GM11168 (cell line): ENCODE measurements around the gene MUC5AC.

Experiments
- in situ Hi-C: fragments of 300-500 bp; cut with MboI; formaldehyde crosslinking; loops from one replicate; pipeline ENCODE4 v1.12.0; 2022; ENCODE audit warnings: low sequenced_read_pairs; ENCODE audit not compliant: unreplicated experiment

The MUC5AC gene

DNA sequence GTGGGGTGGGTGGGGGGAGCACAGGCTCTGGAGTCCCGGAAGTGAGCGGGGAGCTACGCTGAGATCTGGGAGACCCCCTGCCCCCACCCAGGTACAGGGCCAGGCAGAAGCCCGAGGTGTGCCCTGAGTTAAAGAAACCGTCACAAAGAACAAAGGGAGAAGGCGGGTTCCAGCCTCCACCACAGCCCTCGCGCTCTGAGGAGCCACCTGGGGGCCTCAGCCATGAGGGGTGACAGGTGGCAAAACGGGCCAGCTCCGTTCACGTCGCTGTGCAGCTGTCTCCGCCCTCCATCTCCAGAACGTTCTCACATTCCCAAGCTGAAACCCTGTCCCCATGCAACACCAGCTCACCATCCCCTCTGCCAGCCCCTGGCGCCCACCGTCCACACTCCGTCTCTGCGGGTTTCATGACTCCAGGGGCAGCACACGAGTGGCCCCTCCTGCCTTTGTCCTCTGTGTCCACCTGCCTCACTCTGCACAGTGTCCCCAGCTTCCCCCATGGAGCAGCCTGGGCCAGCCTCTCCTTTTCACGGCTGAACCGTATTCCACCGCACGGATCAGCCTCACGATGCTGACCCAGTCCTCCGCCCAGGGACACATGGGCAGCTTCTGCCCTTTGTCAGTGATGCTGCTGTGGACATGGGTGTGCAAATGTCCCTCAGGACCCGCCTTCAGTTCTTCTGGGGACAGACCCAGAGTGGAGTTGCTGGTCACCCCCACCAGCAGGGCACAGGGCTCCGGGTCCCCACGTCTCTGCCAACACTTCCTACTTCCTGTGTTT lies 63.4 kb downstream of the MUC5AC start:
- in situ Hi-C loops = loop anchor here (25.0 kb wide), 1 partner anchor 291 kb away; no protein-coding TSS in a partner anchor

DNA sequence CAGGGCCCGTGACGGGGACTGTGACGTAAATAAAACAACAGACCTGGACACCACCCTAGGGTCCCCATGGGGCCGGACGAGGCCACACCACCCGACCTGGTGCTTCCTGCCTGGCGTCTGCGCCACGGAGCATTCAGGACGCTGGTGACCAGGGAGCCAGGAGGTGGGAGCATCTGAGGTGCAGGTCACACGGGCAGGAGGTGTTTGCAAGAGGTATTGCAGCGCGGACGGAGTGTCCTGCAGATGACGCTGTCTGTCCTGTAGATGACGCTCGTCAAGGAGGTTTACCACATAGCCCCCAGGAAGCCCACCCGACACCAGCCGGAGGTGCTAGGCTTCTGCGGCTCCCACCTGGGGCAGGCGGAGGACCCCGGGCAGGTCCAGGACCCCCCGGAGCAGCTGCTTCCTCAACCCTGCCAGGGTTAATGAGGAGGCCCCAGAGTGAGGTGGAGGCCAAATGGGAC lies 64.1 kb downstream of the MUC5AC start:
- in situ Hi-C loops = loop anchor here (25.0 kb wide), 1 partner anchor 290 kb away; no protein-coding TSS in a partner anchor

DNA sequence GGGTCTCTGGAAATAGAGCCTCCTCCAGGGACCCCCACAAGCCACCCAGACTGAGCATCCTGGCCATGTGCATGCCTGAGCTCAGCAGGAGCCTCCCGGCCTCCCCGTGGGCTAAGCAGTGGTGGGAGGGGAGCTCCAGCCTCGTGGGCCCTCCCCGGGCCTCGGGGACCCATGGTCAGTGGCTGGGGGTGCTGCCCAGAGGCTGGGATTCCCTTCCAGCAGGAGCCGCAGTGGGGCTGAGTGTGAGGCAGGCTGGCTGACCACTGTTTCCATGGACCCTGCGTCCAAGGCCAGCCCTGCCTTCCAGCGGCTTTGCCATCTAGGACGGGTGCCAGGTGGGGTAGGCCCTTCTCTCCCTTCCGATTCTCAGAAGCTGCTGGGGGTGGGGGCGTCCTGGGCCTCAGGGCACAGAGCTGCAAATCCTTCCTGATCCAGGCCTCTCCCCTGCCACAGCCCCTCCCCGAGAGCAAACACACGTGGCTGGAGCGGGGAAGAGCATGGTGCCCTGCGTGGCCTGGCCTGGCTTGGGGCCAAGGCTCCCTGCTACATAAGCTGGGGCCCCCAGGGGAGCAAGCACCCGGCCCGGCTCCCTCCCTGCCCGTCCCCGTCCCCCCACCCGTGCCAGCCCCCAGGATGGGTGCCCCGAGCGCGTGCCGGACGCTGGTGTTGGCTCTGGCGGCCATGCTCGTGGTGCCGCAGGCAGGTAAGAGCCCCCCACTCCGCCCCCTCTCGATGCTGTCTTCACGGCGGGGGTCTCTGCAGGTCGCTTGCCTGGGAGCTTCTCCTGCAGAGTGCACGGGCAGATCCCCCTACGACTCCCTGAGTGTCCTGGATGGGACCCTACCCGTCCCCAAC lies 65.0 kb downstream of the MUC5AC start, which contains the start of gene MUC5B:
Gene MUC5B (plus strand): TSS at position 576 of the 855 bp plus-strand sequence. CDS start 58 bp downstream, at position 634.
- in situ Hi-C loops = loop anchor here (25.0 kb wide), 1 partner anchor 290 kb away; no protein-coding TSS in a partner anchor

DNA sequence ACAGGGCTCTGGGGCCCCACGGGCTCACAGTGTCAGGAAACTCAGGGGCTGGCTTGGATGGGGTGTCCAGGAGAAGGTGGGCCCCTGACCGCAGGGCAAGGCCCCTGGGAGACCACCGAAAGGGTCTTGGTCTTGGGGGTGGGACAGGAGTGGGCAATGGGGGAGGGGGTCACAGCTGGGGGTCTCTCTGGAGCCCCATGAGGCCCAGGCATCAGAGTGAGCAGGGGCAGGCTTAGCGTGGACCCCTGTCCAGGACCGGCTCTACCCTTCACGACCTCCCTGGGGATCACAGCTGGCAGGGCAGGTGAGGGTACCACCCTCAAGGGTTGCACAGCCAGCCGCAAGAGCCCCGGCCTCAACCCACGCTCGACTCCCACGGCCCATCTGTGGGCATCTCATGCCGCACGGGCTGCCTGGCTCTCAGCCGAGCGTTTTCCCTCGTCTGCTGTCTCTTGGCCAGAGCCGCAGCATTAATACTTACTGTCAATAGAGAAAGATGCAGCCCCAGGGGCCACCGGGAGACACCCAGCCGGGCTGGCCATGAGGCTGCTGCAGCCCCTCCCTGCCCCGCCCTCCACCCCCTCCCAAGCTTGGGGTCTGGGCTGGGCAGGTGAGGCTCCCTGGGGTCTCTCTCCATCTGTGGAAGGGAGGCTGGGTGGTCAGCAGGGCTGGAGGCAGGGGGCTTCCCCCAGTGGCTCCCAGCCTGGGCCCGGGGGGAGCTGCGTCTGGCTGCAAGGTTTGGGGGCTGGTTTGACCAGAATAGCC lies 65.8 kb downstream of the MUC5AC start:
- in situ Hi-C loops = loop anchor here (25.0 kb wide), 1 partner anchor 289 kb away; no protein-coding TSS in a partner anchor

DNA sequence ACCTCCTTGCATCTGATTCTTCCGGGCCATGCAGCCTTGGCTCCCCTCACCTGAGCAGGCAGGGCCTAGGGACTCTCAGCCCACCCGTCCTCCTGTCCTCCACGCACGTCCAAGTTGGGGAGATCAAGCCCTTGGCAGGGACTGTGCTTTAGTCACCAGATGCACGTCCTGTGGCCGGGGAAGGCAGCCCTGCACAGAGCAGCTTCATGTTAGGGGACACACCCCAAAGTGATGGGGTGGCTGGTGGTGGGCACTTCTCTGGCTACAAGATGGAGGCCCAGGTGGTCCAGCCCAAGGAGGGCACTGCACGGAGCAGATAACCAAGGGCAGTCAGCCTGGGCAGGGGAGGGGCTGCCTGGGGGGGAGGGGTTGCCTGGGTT lies 66.3 kb downstream of the MUC5AC start:
- in situ Hi-C loops = loop anchor here (25.0 kb wide), 1 partner anchor 288 kb away; no protein-coding TSS in a partner anchor

DNA sequence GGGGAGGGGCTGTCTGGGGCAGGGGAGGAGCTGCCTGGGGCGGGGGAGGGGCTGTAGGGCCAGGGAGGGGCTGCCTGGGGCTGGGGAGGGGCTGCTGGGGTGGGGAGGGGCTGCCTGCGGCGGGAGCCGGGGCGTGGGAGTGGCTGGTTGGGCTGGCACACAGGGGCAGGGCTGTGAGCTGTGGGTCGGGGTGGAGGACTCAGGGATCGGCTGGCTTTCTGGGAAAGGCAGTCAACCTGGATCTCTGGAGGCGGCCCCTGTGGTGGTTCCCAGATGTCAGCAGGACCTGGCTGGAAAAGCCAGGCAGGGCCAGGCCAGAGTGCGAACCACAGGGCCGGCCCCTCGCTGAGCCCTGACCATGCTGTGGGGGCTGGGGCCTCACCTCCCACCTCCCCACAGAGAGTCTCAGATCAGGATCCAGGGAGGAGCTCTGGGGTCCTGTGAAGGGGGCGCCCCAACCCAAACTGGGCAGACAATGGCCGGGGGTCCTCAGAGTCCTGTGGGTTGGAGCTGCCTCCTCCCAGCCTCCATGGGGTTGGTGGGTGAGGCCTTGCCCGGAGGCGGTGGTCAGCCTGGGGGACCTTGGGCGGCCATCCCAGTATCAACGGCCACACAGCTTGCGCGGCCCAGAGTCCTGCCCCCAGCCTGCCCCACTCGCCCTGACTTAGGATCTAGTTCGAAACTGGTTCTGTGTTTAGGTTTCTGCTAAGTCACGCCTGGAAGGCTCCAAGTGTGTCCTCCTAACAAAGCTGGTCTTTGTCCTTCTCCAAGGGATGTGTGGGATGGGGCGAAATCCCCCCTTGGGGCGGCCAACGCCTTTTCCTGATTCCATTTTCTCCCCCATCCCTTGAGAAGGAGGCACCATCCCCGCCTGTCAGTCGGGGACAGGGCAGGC lies 67.0 kb downstream of the MUC5AC start:
- in situ Hi-C loops = loop anchor here (25.0 kb wide), 1 partner anchor 288 kb away; no protein-coding TSS in a partner anchor

DNA sequence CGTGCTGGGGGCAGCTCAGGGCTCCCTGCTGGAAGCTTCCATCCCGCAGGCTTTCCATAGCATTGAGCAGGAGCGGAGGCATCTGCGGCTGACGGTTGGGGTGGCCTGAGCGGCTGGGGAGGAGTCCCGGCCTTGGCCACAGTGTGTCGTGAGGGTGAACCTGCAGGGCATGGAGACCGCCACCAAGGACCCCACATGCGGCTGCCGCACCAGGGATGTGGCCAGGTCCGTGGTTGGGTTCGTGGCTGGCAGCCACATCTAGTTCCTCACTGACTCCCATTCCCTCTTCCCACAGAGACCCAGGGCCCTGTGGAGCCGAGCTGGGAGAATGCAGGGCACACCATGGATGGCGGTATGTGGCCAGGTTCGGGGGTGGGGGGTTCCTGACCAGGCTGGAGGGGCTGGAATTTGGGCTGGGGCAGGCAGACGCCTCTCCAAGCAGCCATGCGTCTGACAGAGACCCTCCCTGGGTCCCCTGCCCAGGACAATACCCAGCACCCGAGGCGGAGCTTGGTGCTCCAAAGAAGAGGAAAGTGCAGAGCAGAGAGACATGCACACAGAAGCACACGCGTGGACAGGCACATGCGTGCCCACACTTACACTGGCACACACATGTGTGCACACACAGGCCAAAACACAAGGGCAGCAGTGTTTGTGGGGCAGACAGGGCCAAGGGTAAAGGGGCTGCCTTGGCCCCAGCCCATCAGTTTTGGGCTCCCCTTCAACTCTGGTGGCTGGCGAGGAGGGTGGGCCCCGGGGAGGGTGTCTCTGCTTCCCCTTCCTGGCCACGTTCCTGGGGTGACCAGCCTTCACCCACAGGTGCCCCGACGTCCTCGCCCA lies 67.9 kb downstream of the MUC5AC start:
- in situ Hi-C loops = no loop called here

DNA sequence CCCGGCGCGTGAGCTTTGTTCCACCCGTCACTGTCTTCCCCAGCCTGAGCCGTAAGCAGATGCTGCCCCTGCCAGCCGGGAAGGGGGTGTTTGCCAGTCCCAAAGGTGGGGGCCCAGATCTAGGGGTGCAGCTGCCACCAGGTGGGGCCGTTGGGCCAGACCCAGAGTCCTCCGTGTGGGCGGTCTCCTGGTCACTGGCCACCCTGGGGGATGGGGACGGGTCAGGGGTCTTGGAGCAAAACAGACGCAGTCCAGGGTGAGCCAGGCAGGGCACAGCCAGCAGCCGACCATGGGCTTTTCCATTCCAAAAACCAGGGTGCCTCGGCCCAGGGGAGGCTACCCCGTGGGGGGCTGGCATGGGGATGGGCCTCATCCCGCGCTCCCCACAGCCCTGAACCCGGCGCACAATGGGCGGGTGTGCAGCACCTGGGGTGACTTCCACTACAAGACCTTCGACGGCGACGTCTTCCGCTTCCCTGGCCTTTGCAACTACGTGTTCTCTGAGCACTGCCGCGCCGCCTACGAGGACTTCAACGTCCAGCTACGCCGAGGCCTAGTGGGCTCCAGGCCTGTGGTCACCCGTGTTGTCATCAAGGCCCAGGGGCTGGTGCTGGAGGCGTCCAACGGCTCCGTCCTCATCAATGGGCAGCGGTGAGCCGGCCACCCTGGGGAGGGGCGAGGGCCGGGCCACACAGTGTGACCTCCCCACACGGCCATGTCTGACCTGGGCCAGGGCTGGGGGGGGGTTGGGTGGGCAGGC lies 68.7 kb downstream of the MUC5AC start:
- in situ Hi-C loops = no loop called here

DNA sequence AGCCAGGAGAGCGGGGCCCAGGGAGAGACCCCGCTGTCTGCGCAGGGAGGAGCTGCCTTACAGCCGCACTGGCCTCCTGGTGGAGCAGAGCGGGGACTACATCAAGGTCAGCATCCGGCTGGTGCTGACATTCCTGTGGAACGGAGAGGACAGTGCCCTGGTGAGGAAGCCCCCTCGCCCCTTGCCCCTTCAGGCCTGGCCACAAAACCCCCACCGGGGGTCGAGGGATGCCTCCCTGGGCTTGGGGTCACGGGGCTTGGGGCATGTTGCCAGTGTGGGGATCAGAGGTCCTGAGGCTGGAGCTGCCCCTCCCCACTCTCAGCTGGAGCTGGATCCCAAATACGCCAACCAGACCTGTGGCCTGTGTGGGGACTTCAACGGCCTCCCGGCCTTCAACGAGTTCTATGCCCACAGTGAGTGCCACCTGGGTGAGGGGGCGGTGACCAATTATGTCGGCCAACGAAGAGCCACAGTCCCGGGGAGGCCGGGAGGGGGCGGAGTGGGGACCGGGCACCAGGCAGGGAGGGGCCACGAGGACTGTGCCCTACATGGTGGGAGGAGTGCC lies 69.3 kb downstream of the MUC5AC start:
- in situ Hi-C loops = no loop called here

DNA sequence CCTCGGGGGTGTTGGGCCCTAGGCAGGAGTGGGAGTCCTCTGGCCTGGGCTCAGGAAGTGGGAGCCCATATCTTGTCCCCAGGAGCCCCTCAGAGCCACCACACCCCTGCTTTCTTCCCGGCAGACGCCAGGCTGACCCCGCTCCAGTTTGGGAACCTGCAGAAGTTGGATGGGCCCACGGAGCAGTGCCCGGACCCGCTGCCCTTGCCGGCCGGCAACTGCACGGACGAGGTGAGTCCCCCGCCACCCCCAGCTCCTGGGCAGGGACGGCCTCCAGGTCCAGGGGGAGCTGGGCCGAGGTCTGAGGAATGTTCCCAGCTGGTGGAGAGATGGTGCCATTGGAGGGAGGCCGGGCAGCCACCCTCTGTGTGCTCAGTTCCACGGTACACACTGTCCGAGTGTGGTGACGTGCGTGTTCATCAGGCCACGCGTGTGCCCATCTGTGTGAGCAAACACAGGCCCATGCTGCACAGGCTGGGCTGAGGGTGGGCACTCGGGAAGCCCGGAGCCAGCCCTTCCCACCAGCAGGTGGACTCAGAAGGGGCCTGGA lies 69.9 kb downstream of the MUC5AC start:
- in situ Hi-C loops = no loop called here

DNA sequence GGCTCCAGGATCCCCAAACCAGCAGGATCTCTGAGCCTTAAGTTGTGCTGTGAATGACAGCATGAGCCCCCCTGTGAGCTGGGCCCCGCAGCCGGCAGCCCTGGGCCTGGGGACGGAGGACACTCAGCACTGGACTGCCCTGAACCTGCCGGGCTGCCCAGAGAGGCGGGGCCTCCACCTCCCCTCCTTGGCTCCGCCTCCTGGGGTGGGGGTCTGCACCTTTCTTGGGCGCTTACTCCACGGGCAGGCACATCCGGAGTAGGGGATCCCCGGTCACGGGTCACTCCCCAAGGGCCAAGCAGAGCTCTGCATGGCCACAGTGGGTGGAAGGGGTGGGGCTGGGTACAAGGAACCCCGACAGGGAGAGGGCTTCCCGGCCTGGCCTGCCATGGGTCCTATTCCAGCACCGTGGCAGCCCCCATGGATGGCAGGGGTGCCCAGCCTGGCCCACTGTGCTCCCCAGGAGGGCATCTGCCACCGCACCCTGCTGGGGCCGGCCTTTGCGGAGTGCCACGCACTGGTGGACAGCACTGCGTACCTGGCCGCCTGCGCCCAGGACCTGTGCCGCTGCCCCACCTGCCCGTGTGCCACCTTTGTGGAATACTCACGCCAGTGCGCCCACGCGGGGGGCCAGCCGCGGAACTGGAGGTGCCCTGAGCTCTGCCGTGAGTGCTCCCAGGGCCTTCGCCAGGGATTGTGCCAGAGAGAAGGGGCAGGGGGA lies 70.5 kb downstream of the MUC5AC start:
- in situ Hi-C loops = no loop called here

DNA sequence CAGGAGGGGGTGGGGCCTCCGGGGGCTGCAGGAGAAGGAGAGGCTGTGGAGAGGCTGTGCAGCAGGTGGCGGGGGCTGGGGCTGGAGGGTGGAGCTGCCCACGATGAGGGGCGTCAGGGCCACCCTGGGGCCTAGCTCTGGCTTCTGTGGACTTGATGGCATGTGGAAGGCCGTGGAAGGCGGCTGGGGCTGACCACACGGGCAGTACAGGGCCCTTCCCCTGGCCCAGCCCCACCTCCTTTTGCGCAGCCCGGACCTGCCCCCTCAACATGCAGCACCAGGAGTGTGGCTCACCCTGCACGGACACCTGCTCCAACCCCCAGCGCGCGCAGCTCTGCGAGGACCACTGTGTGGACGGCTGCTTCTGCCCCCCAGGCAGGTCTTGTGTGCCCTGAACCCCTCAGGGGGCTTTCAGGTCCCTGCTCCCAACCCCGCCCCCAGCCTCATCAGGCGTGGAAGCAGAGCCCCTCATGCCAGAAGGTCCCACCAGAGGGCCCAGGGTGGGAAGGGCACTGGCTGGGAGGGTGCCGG lies 71.2 kb downstream of the MUC5AC start:
- in situ Hi-C loops = no loop called here

DNA sequence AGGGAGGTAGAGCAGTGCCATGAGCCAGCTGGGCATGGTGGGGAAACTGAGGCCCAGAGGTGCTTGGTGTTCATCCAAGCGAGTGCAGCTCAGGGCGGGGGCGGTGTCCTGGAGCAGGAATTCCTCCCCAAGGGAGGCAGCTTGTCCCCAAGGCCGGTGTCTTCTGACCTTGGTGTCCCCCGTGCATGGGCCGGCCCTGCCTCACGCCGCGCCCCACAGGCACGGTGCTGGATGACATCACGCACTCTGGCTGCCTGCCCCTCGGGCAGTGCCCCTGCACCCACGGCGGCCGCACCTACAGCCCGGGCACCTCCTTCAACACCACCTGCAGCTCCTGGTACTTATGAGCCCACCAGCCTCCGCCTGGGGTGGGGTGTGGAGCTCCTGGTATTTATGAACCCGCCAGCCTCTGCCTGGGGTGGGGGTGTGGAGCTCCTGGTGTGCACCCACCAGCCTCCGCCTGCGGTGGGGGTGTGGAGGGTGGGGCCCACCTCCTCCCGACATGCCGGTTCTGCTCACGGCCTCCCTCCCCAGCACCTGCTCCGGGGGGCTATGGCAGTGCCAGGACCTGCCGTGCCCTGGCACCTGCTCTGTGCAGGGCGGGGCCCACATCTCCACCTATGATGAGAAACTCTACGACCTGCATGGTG lies 71.8 kb downstream of the MUC5AC start:
- in situ Hi-C loops = no loop called here

DNA sequence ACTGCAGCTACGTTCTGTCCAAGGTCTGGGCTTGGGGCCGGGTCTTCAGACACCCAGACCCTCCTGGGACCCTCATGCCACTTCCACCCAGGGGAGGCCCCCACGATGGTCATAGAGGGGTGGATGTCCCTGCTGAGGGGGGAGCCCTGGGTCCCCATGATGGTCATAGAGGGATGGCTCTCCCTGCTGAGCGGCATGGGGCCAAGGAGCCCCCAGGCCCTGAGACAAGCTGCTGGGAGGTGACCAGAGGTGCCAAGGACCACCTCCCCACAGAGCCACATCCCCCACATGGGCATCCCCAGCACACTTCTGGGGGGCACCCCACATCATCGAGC lies 72.3 kb downstream of the MUC5AC start:
- in situ Hi-C loops = no loop called here

DNA sequence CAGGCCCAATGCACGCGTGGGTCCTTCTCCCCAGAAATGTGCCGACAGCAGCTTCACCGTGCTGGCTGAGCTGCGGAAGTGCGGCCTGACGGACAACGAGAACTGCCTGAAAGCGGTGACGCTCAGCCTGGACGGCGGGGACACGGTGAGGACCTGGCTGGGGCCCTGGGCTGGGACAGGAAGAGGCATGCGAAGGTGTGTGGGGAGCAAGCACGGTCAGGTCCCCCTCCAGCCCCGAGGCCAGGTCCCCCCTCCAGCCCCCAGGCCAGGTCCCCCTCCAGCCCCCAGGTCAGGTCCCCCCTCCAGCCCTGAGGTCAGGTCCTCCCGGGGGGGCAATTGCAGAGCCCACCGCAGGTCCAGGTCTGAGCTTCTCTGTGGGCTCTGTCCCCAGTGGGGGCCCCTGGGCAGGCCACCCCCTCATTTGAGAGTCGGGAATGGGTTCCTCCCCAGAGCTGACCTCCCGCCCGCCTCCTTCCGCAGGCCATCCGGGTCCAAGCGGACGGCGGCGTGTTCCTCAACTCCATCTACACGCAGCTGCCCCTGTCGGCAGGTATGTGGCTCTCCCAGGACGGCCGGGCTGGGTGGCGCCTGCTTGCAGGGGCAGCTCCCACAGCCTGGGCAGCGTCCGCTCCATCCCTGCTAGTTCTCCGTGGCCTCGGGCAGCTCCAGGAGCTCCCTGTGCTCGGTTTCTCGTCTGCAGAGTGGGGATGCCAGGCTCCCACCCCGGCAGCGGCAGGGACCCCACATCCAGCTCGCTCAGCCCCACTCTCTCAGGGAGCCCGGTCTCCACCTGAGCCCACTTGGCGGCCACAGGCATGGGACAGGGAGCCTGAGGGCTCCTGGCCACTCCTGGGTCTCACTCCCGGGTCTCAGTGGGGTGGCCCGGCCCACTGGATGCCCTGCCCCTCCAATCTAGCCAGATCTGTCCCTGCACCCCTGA lies 73.0 kb downstream of the MUC5AC start:
- in situ Hi-C loops = no loop called here
